MM.1S (cell line): ENCODE data around the gene BCO2.

Source experiments
- EZH2 ChIP-seq: fragments of 300-600 bp; sonication (generic); optimal IDR thresholded peaks from 2 replicates; pipeline ENCODE3; 2017; ENCODE audit warnings: low read depth, mild to moderate bottlenecking, antibody characterized with exemption, low read length, mixed read lengths
- EZH2phosphoT487 ChIP-seq: fragments of 300-600 bp; sonication (generic); IDR thresholded peaks from 2 replicates; pipeline ENCODE4 v1.6.1; 2018; ENCODE audit warnings: antibody characterized with exemption, low read length
- TF ChIP-seq, protein P1 (sequence below): fragments of 300-600 bp; sonication (generic); IDR thresholded peaks from 2 replicates; pipeline ENCODE4 v1.5.1; 2016; ENCODE audit warnings: antibody characterized with exemption, low read length, mixed read lengths

DNA sequence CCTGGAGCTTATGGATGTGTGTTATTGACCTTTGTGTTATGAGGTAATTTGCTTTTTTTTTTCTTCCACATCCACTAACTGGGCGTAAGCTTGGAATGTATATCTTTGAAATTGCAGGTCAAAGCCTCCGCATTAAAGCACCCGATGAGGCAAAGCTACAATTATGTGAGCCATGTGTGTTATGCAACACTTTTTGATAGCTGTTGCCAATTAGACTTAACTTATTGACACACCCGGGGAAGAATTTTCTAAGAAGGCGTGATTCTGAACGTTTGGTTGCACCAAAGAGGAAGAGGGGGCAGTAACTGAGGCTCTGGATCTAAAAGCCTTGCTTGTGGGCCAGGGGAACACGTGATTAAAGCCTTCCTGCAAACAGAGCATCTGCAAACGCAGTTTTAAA lies 8.8 kb upstream of the BCO2 start:
- TF ChIP-seq, protein P1, sequence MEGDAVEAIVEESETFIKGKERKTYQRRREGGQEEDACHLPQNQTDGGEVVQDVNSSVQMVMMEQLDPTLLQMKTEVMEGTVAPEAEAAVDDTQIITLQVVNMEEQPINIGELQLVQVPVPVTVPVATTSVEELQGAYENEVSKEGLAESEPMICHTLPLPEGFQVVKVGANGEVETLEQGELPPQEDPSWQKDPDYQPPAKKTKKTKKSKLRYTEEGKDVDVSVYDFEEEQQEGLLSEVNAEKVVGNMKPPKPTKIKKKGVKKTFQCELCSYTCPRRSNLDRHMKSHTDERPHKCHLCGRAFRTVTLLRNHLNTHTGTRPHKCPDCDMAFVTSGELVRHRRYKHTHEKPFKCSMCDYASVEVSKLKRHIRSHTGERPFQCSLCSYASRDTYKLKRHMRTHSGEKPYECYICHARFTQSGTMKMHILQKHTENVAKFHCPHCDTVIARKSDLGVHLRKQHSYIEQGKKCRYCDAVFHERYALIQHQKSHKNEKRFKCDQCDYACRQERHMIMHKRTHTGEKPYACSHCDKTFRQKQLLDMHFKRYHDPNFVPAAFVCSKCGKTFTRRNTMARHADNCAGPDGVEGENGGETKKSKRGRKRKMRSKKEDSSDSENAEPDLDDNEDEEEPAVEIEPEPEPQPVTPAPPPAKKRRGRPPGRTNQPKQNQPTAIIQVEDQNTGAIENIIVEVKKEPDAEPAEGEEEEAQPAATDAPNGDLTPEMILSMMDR: no peak
- TF ChIP-seq EZH2 (no peak), EZH2phosphoT487 (no peak)
